Adrenal gland (tissue), 12 donors: ENCODE results near the gene CEACAM19. TPM values are rescaled to one million over a fixed set of nuclear protein-coding genes. Genes with fewer than 3 reads are reported as not detected.
A peak's percentile ranks its signal among the peaks of the same experiment; 100 is the strongest.

Experiments used
- DNase-seq, 7 donors: peaks; one replicate each; pipeline ENCODE4 v3.0.0-alpha.2; 2019 to 2020
- H3K27ac ChIP-seq, 5 donors: fragments of 200-600 bp; sonication (generic) in 4 of 5; 1 replicate in 3 of 5; 2 replicates in 2 of 5; pipeline versions ENCODE4 v1.5.1 to v1.8.0; 2016 to 2020; ENCODE audit warnings: mild to moderate bottlenecking in 1 of 5
- H3K27me3 ChIP-seq: fragments of 200-600 bp; 2 replicates; pipeline ENCODE4 v1.8.0; 2021
- H3K36me3 ChIP-seq, 2 donors: fragments of 200-600 bp; replicated peaks in 1 of 2; 1 replicate in 1 of 2; 2 replicates in 1 of 2; pipeline versions ENCODE4 v1.5.1 to v1.8.0; 2018 to 2022
- H3K4me1 ChIP-seq, 2 donors: fragments of 200-600 bp; replicated peaks in 1 of 2; 1 replicate in 1 of 2; 2 replicates in 1 of 2; pipeline versions ENCODE4 v1.5.1 to v1.8.0; 2018 to 2021
- H3K4me3 ChIP-seq, 4 donors: fragments of 200-600 bp; sonication (generic) in 3 of 4; one replicate each; pipeline ENCODE4 v1.5.1; 2016 to 2018
- H3K9me3 ChIP-seq, 3 donors: fragments of 200-600 bp; sonication (generic) in 1 of 3; replicated peaks in 1 of 3; 1 replicate in 2 of 3; 2 replicates in 1 of 3; pipeline versions ENCODE4 v1.5.1 to v1.8.0; 2016 to 2021
- CTCF ChIP-seq, 6 experiments: fragments of 450-650 bp in 4 of 6; fragments of 200-600 bp in 2 of 6; sonication (generic) in 1 of 6; IDR thresholded peaks; 1 replicate in 5 of 6; 2 replicates in 1 of 6; pipeline versions ENCODE4 v1.5.1 to v1.8.0; 2016 to 2021; ENCODE audit warnings: antibody characterized with exemption in 6 of 6, mild to moderate bottlenecking in 2 of 6, moderate library complexity in 1 of 6
- POLR2A ChIP-seq, 2 donors: fragments of 450-650 bp; IDR thresholded peaks; one replicate each; pipeline ENCODE4 v1.6.1; 2017; ENCODE audit warnings: antibody characterized with exemption in 2 of 2, mild to moderate bottlenecking in 2 of 2, moderate library complexity in 1 of 2
- WGBS, 4 donors: extraction: QIAGEN DNeasy Blood & Tissue Kit in 2 of 4; methylation state at CpG; one replicate each; pipeline versions ENCODE4 v1.1.5 to v1.1.7; 2013 to 2017; 5-methylcytosine and 5-hydroxymethylcytosine counted together
- intact Hi-C, 2 donors: fragments of 100-400 bp; cut with DNase I; formaldehyde crosslinking; loops; one replicate each; pipeline versions ENCODE4 v1.14.1 to v1.15.0; 2022 to 2023
- polyA plus RNA-seq, 3 donors: library from polyadenylated mRNA; stranded (reverse); fragments of 200-250 nt in 2 of 3; fragments of 350-450 nt in 1 of 3; fragmentation: Illumina TruSeq in 1 of 3; extraction: RNeasy Lipid Tissue Mini Kit (QIAGEN cat#74804) in 1 of 3; gene quantifications; one replicate each; pipeline ENCODE4 v1.2.3, GENCODE V29; 2013 to 2014
- total RNA-seq, 9 donors: library from RNA; depleted of rRNA in 4 of 9; stranded (reverse); fragments of >200 nt in 4 of 9; fragments of 120-200 nt in 1 of 9; fragmentation: NEBNext Ultra II Directional in 1 of 9; extraction: Animal tissue kit (Norgen Biotek cat#: 25700) in 1 of 9; gene quantifications; one replicate each; pipeline versions ENCODE4 v1.1.0 to v1.2.4, GENCODE V29; 2013 to 2023
- donor health status: healthy with polysubstance abuse.
- donor health status: Bipolar disorder and iron deficiency.
- donor health status: DM: yes; HTN: yes; CAD: no.
- donor health status: DM: no; HTN: no; CAD: no.
- donor health status: DM: no; HTN: no; CAD: no.
- donor health status: DM: yes; HTN: yes; CAD: no.

CEACAM19 gene
- total and polyA plus RNA-seq, 12 donors = 1.6 to 38.2 (median 3.4) TPM

- no peak overlapping the region for H3K4me3 ChIP-seq
- no peaks in the 10 kb centered on the region for H3K27me3 ChIP-seq
- no peak for DNase-seq
- intact Hi-C loops = no loop called here
- H3K9me3 ChIP-seq = no peaks in the 10 kb centered on the region
- no peaks in the 10 kb centered on the region for H3K36me3 ChIP-seq
- WGBS, 4 donors = 61 to 81% (median 77%) methylated on average over 10 to 14 of the region's 14 CpGs
- H3K27ac ChIP-seq = peak overlapping the region in 2 of 5 donors; percentile 21 to 40
- peaks cover 0 to 8% of the 10 kb centered on the region in 2 donors for H3K4me1 ChIP-seq
- TF ChIP-seq CTCF (IDR thresholded peaks at IDR 0.05) (no peak), POLR2A (IDR thresholded peaks at IDR 0.05) (no peak)
Observed at GRCh38 chr19:44710483-44710882, 39.2 kb downstream of the CEACAM19 start.

GRCh38 chr19:44712864-44713515 is 41.7 kb downstream of the CEACAM19 start:
- WGBS, 4 donors = 52 to 61% (median 59%) methylated on average over 4 of the region's 4 CpGs
- no peak for DNase-seq
- Histone ChIP-seq H3K36me3 (no peaks in the 10 kb centered on the region), H3K27ac (no peak overlapping the region), H3K4me1 (peaks cover 4 to 13% of the 10 kb centered on the region in 2 donors), H3K27me3 (no peaks in the 10 kb centered on the region), H3K9me3 (no peaks in the 10 kb centered on the region), H3K4me3 (no peak overlapping the region)
- TF ChIP-seq POLR2A (IDR thresholded peaks at IDR 0.05) (no peak), CTCF (IDR thresholded peaks at IDR 0.05) (no peak)
- intact Hi-C loops = no loop called here

GRCh38 chr19:44714597-44715169 is 43.4 kb downstream of the CEACAM19 start:
- Histone ChIP-seq H3K27me3 (no peaks in the 10 kb centered on the region), H3K9me3 (no peaks in the 10 kb centered on the region), H3K36me3 (no peaks in the 10 kb centered on the region), H3K4me3 (no peak overlapping the region), H3K27ac (no peak overlapping the region), H3K4me1 (peaks cover 19 to 27% of the 10 kb centered on the region in 2 donors)
- TF ChIP-seq POLR2A (IDR thresholded peaks at IDR 0.05) = no peak
- TF ChIP-seq CTCF (IDR thresholded peaks at IDR 0.05) = no peak
- intact Hi-C loops = no loop called here
- WGBS, 4 donors = 0 to 50% (median 48%) methylated on average over 1 to 2 of the region's 2 CpGs
- DNase-seq = no peak

GRCh38 chr19:44717603-44718002 is 46.3 kb downstream of the CEACAM19 start:
- DNase-seq = no peak
- intact Hi-C loops = no loop called here
- Histone ChIP-seq H3K27ac (peak overlapping the region in 4 of 5 donors; percentile 71 to 93 (median 92)), H3K27me3 (no peaks in the 10 kb centered on the region), H3K4me1 (peaks cover 28 to 29% of the 10 kb centered on the region in 2 donors), H3K9me3 (no peaks in the 10 kb centered on the region), H3K36me3 (no peaks in the 10 kb centered on the region), H3K4me3 (no peak overlapping the region)
- TF ChIP-seq CTCF (IDR thresholded peaks at IDR 0.05) (no peak), POLR2A (IDR thresholded peaks at IDR 0.05) (no peak)
- 84 to 93% (median 91%) methylated on average over 5 to 6 of the region's 6 CpGs for WGBS, 4 donors
